Measurements from ENCODE around the gene CSF3R. TPM values are rescaled to one million over a fixed set of nuclear protein-coding genes. Genes with fewer than 3 reads are reported as not detected.

Gene CSF3R
- total and polyA plus RNA-seq, 2 donors (not counting 3 experiments of a cell fraction or from before 2014, with no cell fraction given), result not detected

GRCh38 chr1:36493524-36493923, 10.8 kb upstream of the CSF3R start:
- intact Hi-C loops (cut with micrococcal nuclease), result no loop called here
- no peak for DNase-seq (ENCODE audit: low read depth, low spot score)
- H3K79me2 ChIP-seq (ENCODE audit: control insufficient read depth, insufficient read depth, low read length), result no peaks in the 10 kb centered on the region
- BruUV-seq (replicated peaks), result no TSS peak
- CTCF ChIA-PET, result no interaction called here
- H3K27ac ChIP-seq (ENCODE audit: insufficient read depth, low read depth, low read length), result no peak overlapping the region
- TF ChIP-seq GATA2 (IDR thresholded peaks at IDR 0.05; ENCODE audit: insufficient read depth, insufficient read length, low read depth, low read length) (no peak), EZH2 (IDR thresholded peaks at IDR 0.05; ENCODE audit: borderline replicate concordance, low read depth, low read length, severe bottlenecking) (no peak), FOS (IDR thresholded peaks at IDR 0.05; ENCODE audit: borderline replicate concordance, insufficient read depth, low read length) (no peak), JUN (IDR thresholded peaks at IDR 0.05; ENCODE audit: borderline replicate concordance, insufficient read depth, insufficient read length, low read depth) (no peak), POLR2A (IDR thresholded peaks at IDR 0.05; ENCODE audit: low read depth, low read length) (no peak), MYC (IDR thresholded peaks at IDR 0.05; ENCODE audit: low read depth, low read length) (no peak), POLR2AphosphoS5 (IDR thresholded peaks at IDR 0.05; ENCODE audit: insufficient read depth, low read depth, low read length) (no peak)
- TF ChIP-seq, protein P1, sequence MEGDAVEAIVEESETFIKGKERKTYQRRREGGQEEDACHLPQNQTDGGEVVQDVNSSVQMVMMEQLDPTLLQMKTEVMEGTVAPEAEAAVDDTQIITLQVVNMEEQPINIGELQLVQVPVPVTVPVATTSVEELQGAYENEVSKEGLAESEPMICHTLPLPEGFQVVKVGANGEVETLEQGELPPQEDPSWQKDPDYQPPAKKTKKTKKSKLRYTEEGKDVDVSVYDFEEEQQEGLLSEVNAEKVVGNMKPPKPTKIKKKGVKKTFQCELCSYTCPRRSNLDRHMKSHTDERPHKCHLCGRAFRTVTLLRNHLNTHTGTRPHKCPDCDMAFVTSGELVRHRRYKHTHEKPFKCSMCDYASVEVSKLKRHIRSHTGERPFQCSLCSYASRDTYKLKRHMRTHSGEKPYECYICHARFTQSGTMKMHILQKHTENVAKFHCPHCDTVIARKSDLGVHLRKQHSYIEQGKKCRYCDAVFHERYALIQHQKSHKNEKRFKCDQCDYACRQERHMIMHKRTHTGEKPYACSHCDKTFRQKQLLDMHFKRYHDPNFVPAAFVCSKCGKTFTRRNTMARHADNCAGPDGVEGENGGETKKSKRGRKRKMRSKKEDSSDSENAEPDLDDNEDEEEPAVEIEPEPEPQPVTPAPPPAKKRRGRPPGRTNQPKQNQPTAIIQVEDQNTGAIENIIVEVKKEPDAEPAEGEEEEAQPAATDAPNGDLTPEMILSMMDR (IDR thresholded peaks at IDR 0.05; ENCODE audit: extremely low read depth in 1 of 2, insufficient read depth in 1 of 2, low read depth in 1 of 2, low read length in 2 of 2), result no peak
- TF ChIP-seq, protein P2, sequence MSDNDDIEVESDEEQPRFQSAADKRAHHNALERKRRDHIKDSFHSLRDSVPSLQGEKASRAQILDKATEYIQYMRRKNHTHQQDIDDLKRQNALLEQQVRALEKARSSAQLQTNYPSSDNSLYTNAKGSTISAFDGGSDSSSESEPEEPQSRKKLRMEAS (IDR thresholded peaks at IDR 0.05; ENCODE audit: insufficient read depth, insufficient read length), result no peak
- no peaks in the 10 kb centered on the region for H3K4me1 ChIP-seq (ENCODE audit: control insufficient read depth, extremely low read depth, insufficient read depth, low read length)
- H4K20me1 ChIP-seq (replicated peaks; ENCODE audit: control insufficient read depth, extremely low read depth, insufficient read depth, low read length), result no peaks in the 10 kb centered on the region
- no peak overlapping the region for H3K4me3 ChIP-seq (replicated peaks in 1 of 3; ENCODE audit: insufficient read depth in 1 of 3, low read depth in 1 of 3, low read length in 3 of 3)
- no peaks in the 10 kb centered on the region for H3K9me1 ChIP-seq (replicated peaks; ENCODE audit: control insufficient read depth, extremely low read depth, insufficient read depth, low read length)
- no peak overlapping the region for H3K9ac ChIP-seq (replicated peaks; ENCODE audit: extremely low read depth, insufficient read depth, low read length)
- dilution Hi-C loops (cut with MboI; ENCODE audit: extremely low pct_ligation_motif_present, low sequenced_read_pairs), result no loop called here
- no peaks in the 10 kb centered on the region for H3K36me3 ChIP-seq (ENCODE audit: control insufficient read depth in 2 of 2, extremely low read depth in 1 of 2, insufficient read depth in 2 of 2, low read length in 2 of 2)
- H3K27me3 ChIP-seq (ENCODE audit: control insufficient read depth in 2 of 2, insufficient read depth in 2 of 2, low read length in 2 of 2), result peaks cover 2% of the 10 kb centered on the region in 2 experiments
- no peak for FAIRE-seq
- POLR2A ChIA-PET, result no interaction called here
- no peak overlapping the region for H3K4me2 ChIP-seq (ENCODE audit: insufficient read depth, low read length)
- no peaks in the 10 kb centered on the region for H3K9me3 ChIP-seq (replicated peaks; ENCODE audit: control insufficient read depth, insufficient read depth, low read length)
- H2AFZ ChIP-seq (ENCODE audit: low read depth, low read length), result no peak overlapping the region

Measured in endothelial cell of umbilical vein (primary cell).